Erythroblast (primary cell): ENCODE measurements around the gene BTBD8.

Experiments
- GATA1 ChIP-seq: IDR thresholded peaks from 2 replicates; pipeline ENCODE4 v1.6.1; 2011; ENCODE audit warnings: low read depth, mild to moderate bottlenecking, control low read depth, low read length, moderate library complexity
- POLR2A ChIP-seq: IDR thresholded peaks from 2 replicates; pipeline ENCODE4 v1.6.1; 2011; ENCODE audit warnings: mild to moderate bottlenecking, low read length

DNA sequence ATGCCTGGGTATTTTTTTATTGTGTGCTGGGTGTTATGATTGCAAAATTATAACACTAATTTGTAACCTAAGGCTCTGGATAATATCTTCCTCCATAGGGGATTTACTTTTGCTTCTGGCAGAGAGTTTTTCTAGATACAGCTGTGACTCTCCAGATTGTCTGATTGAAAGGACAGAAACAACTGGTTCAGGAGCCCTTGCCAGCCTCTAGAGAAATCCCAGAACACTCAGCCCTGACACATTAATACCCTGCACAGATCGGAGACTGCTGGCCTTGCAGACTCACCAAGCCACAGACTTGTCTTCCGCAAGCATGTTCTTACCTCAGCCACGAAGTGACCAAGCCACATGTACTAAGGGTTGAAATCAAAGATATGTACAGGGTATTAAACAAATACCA, 148.3 kb downstream of the BTBD8 start:
- TF ChIP-seq POLR2A = no peak
- TF ChIP-seq GATA1 = no peak
